A673 (cell line): ENCODE results near the gene NUDCD3.

Source experiments
- CTCF ChIP-seq: fragments of 300-800, 200-600 bp; sonication (generic); conservative IDR thresholded peaks from 2 replicates; pipeline ENCODE4 v1.5.1; 2017; ENCODE audit warnings: low read depth, mild to moderate bottlenecking, antibody characterized with exemption, low read length, moderate library complexity, mixed read lengths
- EZH2 ChIP-seq: fragments of 200-600 bp; sonication (generic); IDR thresholded peaks from 2 replicates; pipeline ENCODE4 v1.6.1; 2017; ENCODE audit warnings: borderline replicate concordance, low read depth, mild to moderate bottlenecking, mixed read lengths, antibody characterized with exemption, low read length; ENCODE audit not compliant: poor library complexity, severe bottlenecking

- TF ChIP-seq CTCF (no peak), EZH2 (no peak)
Measured at GRCh38 chr7:44470628-44471245, 19.7 kb downstream of the NUDCD3 start.
